Umbilical cord (tissue), 2 donors: ENCODE data around the gene TLNRD1. TPM values are rescaled to one million over a fixed set of nuclear protein-coding genes. Genes with fewer than 3 reads are reported as not detected.
"Not testable (repeated sequence)": the region's sequence is repeated elsewhere in the genome, so short reads cannot be mapped to it uniquely, and the experiment has no call there.

Experiments
- DNase-seq: peaks from one replicate; pipeline ENCODE4 v3.0.0-alpha.2; 2015; ENCODE audit warnings: low spot score
- total RNA-seq: library from RNA; depleted of rRNA; stranded (reverse); fragments of >200 nt; gene quantifications from one replicate; pipeline ENCODE4 v1.2.3, GENCODE V29; 2014; ENCODE audit warnings: low replicate concordance; ENCODE audit not compliant: insufficient read depth

TLNRD1 gene
- 13.7 TPM for total RNA-seq

GRCh38 chr15:81000624-81001151, at the start of gene TLNRD1:
Gene TLNRD1 (plus strand): TSS chr15:81000923. CDS start chr15:81002272, 1,349 bp downstream.
- peak; percentile 94 for DNase-seq

GRCh38 chr15:80951941-80952340, 48.8 kb upstream of the TLNRD1 start:
- no peak for DNase-seq

- no peak for DNase-seq
These were observed 47.4 kb upstream of the TLNRD1 start for GRCh38 chr15:80953001-80953952.

- DNase-seq, result no peak
These were observed 46.6 kb upstream of the TLNRD1 start for GRCh38 chr15:80953953-80954778.

GRCh38 chr15:80955571-80956452, 44.9 kb upstream of the TLNRD1 start:
- not testable (repeated sequence) for DNase-seq

GRCh38 chr15:80957556-80957955, 43.2 kb upstream of the TLNRD1 start:
- no peak for DNase-seq

GRCh38 chr15:80957976-80958375, 42.7 kb upstream of the TLNRD1 start:
- no peak for DNase-seq

- no peak for DNase-seq
These were observed 41.8 kb upstream of the TLNRD1 start for GRCh38 chr15:80958818-80959495.

GRCh38 chr15:80965454-80965853, 35.3 kb upstream of the TLNRD1 start:
- not testable (repeated sequence) for DNase-seq

- no peak for DNase-seq
These were observed 34.1 kb upstream of the TLNRD1 start for GRCh38 chr15:80966431-80967197.

GRCh38 chr15:80967451-80967850, 33.3 kb upstream of the TLNRD1 start:
- peak; percentile 85 for DNase-seq

GRCh38 chr15:80967991-80968510, 32.7 kb upstream of the TLNRD1 start:
- no peak for DNase-seq

- DNase-seq, result no peak
These were observed 31.4 kb upstream of the TLNRD1 start for GRCh38 chr15:80969316-80969715.

GRCh38 chr15:80970018-80970657, 30.6 kb upstream of the TLNRD1 start:
- peak; percentile 66 for DNase-seq

- DNase-seq, result peak; percentile 14
These were observed 30.1 kb upstream of the TLNRD1 start for GRCh38 chr15:80970658-80971057.

- DNase-seq, result no peak
These were observed 29.6 kb upstream of the TLNRD1 start for GRCh38 chr15:80971143-80971542.

GRCh38 chr15:80972276-80972675, 28.4 kb upstream of the TLNRD1 start:
- no peak for DNase-seq

- no peak for DNase-seq
These were observed 25.8 kb upstream of the TLNRD1 start for GRCh38 chr15:80974914-80975313.

GRCh38 chr15:80976851-80977250, 23.9 kb upstream of the TLNRD1 start:
- no peak for DNase-seq
